ENCODE data around the gene PRR12. TPM values are rescaled to one million over a fixed set of nuclear protein-coding genes. Genes with fewer than 3 reads are reported as not detected.

The PRR12 gene
- total RNA-seq, 2 experiments from 2014 or later, result 16.4 to 16.9 TPM

GRCh38 chr19:49555600-49556411, 35.2 kb upstream of the PRR12 start:
- intact Hi-C loops (cut with micrococcal nuclease), result loop anchor here (2.0 to 10.0 kb wide), 2 partner anchors 59 to 221 kb away; partner anchors contain the start of genes CD37 and RPS11

GRCh38 chr19:49556412-49557398, 34.3 kb upstream of the PRR12 start:
- Mint-ChIP-seq H3K4me1 (ENCODE audit: low read depth) (peaks cover 89% of the 10 kb centered on the region), H3K27ac (peak overlapping the region; percentile 98), H3K9me3 (peaks cover 4% of the 10 kb centered on the region), H3K36me3 (ENCODE audit: low read depth) (peaks cover 50% of the 10 kb centered on the region), H3K4me3 (peak overlapping the region; percentile 51), H3K27me3 (ENCODE audit: low read depth) (no peaks in the 10 kb centered on the region)
- DNase-seq, result peak; percentile 45
- intact Hi-C loops (cut with micrococcal nuclease), result loop anchor here (10.0 kb wide), 1 partner anchor 222 kb away; the partner anchor contains the start of gene CD37
- CTCF ChIA-PET, result interaction anchor here (1.5 to 7.7 kb wide), 2 partner anchors 10 to 15 kb away, joined by 3 to 74 read pairs; no protein-coding TSS in a partner anchor

More at GRCh38 chr19:49555600-49556411, 35.2 kb upstream of the PRR12 start:
- Mint-ChIP-seq H3K36me3 (ENCODE audit: low read depth) (peaks cover 53% of the 10 kb centered on the region), H3K9me3 (peaks cover 4% of the 10 kb centered on the region), H3K4me1 (ENCODE audit: low read depth) (peaks cover 84% of the 10 kb centered on the region), H3K27ac (peak overlapping the region; percentile 95), H3K4me3 (peak overlapping the region; percentile 51), H3K27me3 (ENCODE audit: low read depth) (no peaks in the 10 kb centered on the region)
- CTCF ChIA-PET, result interaction anchor here (1.5 kb wide), 1 partner anchor 11 kb away, joined by 5 read pairs; no protein-coding TSS in a partner anchor
- peak; percentile 94 for DNase-seq

GRCh38 chr19:49557641-49558325, 33.2 kb upstream of the PRR12 start:
- CTCF ChIA-PET, result interaction anchor here (1.1 to 7.7 kb wide), 6 partner anchors 11 to 63 kb away, joined by 3 to 74 read pairs (median 16); partner anchors contain the start of gene NOSIP

GRCh38 chr19:49558591-49558990, 32.4 kb upstream of the PRR12 start:
- Mint-ChIP-seq H3K27me3 (ENCODE audit: low read depth) (no peaks in the 10 kb centered on the region), H3K4me3 (peak overlapping the region; percentile 84), H3K4me1 (ENCODE audit: low read depth) (peaks cover 89% of the 10 kb centered on the region), H3K36me3 (ENCODE audit: low read depth) (peaks cover 47% of the 10 kb centered on the region), H3K27ac (peak overlapping the region; percentile 98), H3K9me3 (peaks cover 4% of the 10 kb centered on the region)
- intact Hi-C loops (cut with micrococcal nuclease), result loop anchor here (10.0 kb wide), 1 partner anchor 224 kb away; the partner anchor contains the start of gene CD37
- peak; percentile 76 for DNase-seq
- CTCF ChIA-PET, result interaction anchor here (0.6 to 7.7 kb wide), 10 partner anchors 9 to 121 kb away, joined by 3 to 74 read pairs (median 4); partner anchors contain the start of genes NOSIP and RCN3

More at GRCh38 chr19:49557641-49558325, 33.2 kb upstream of the PRR12 start:
- H3K36me3 Mint-ChIP-seq (ENCODE audit: low read depth), result peaks cover 49% of the 10 kb centered on the region
- intact Hi-C loops (cut with micrococcal nuclease), result loop anchor here (10.0 kb wide), 1 partner anchor 223 kb away; the partner anchor contains the start of gene CD37
- no peaks in the 10 kb centered on the region for H3K27me3 Mint-ChIP-seq (ENCODE audit: low read depth)
- peak overlapping the region; percentile 98 for H3K27ac Mint-ChIP-seq
- DNase-seq, result peak; percentile 45
- peaks cover 4% of the 10 kb centered on the region for H3K9me3 Mint-ChIP-seq
- H3K4me1 Mint-ChIP-seq (ENCODE audit: low read depth), result peaks cover 89% of the 10 kb centered on the region
- H3K4me3 Mint-ChIP-seq, result peak overlapping the region; percentile 40

- H3K36me3 Mint-ChIP-seq (ENCODE audit: low read depth), result peaks cover 46% of the 10 kb centered on the region
- intact Hi-C loops (cut with micrococcal nuclease), result loop anchor here (10.0 kb wide), 1 partner anchor 225 kb away; the partner anchor contains the start of gene CD37
- CTCF ChIA-PET, result interaction anchor here (0.6 to 7.7 kb wide), 8 partner anchors 10 to 120 kb away, joined by 3 to 74 read pairs (median 4); partner anchors contain the start of genes ALDH16A1, NOSIP and RCN3
Measured at GRCh38 chr19:49559443-49559842, 31.5 kb upstream of the PRR12 start.

GRCh38 chr19:49559928-49560327, 31.1 kb upstream of the PRR12 start:
- intact Hi-C loops (cut with micrococcal nuclease), result loop anchor here (2.0 to 10.0 kb wide), 2 partner anchors 31 to 225 kb away; partner anchors contain the start of genes CD37 and PRR12
- CTCF ChIA-PET, result interaction anchor here (0.7 to 7.7 kb wide), 6 partner anchors 11 to 107 kb away, joined by 3 to 74 read pairs (median 18); partner anchors contain the start of gene ALDH16A1
- Mint-ChIP-seq H3K4me3 (peak overlapping the region; percentile 84), H3K4me1 (ENCODE audit: low read depth) (peaks cover 88% of the 10 kb centered on the region), H3K36me3 (ENCODE audit: low read depth) (peaks cover 46% of the 10 kb centered on the region), H3K27me3 (ENCODE audit: low read depth) (no peaks in the 10 kb centered on the region), H3K27ac (peak overlapping the region; percentile 98), H3K9me3 (no peaks in the 10 kb centered on the region)
- DNase-seq, result peak; percentile 55

More at GRCh38 chr19:49559443-49559842, 31.5 kb upstream of the PRR12 start:
- Mint-ChIP-seq H3K27ac (peak overlapping the region; percentile 98), H3K9me3 (no peaks in the 10 kb centered on the region), H3K27me3 (ENCODE audit: low read depth) (no peaks in the 10 kb centered on the region), H3K4me1 (ENCODE audit: low read depth) (peaks cover 88% of the 10 kb centered on the region), H3K4me3 (peak overlapping the region; percentile 84)
- no peak for DNase-seq

- Mint-ChIP-seq H3K27ac (peak overlapping the region; percentile 98), H3K4me3 (peak overlapping the region; percentile 84), H3K27me3 (ENCODE audit: low read depth) (no peaks in the 10 kb centered on the region), H3K9me3 (no peaks in the 10 kb centered on the region), H3K4me1 (ENCODE audit: low read depth) (peaks cover 87% of the 10 kb centered on the region), H3K36me3 (ENCODE audit: low read depth) (peaks cover 41% of the 10 kb centered on the region)
- peak; percentile 71 for DNase-seq
- CTCF ChIA-PET, result interaction anchor here (0.7 to 7.7 kb wide), 11 partner anchors 8 to 92 kb away, joined by 3 to 74 read pairs (median 9); partner anchors contain the start of gene NOSIP
- intact Hi-C loops (cut with micrococcal nuclease), result loop anchor here (2.0 kb wide), 1 partner anchor 30 kb away; the partner anchor contains the start of gene PRR12
Measured at GRCh38 chr19:49560358-49560900, 30.6 kb upstream of the PRR12 start.

GRCh38 chr19:49564616-49565045, 26.4 kb upstream of the PRR12 start:
- H3K27ac Mint-ChIP-seq, result peak overlapping the region; percentile 98
- no peaks in the 10 kb centered on the region for H3K27me3 Mint-ChIP-seq (ENCODE audit: low read depth)
- DNase-seq, result peak; percentile 80
- H3K36me3 Mint-ChIP-seq (ENCODE audit: low read depth), result peaks cover 19% of the 10 kb centered on the region
- peak overlapping the region; percentile 5 for H3K4me3 Mint-ChIP-seq
- H3K9me3 Mint-ChIP-seq, result no peaks in the 10 kb centered on the region
- intact Hi-C loops (cut with micrococcal nuclease), result loop anchor here (1.0 kb wide), 1 partner anchor 10 kb away; no protein-coding TSS in a partner anchor
- CTCF ChIA-PET, result interaction anchor here (0.5 to 2.2 kb wide), 5 partner anchors 11 to 93 kb away, joined by 3 to 10 read pairs (median 4); no protein-coding TSS in a partner anchor
- peaks cover 81% of the 10 kb centered on the region for H3K4me1 Mint-ChIP-seq (ENCODE audit: low read depth)

- Mint-ChIP-seq H3K27me3 (ENCODE audit: low read depth) (no peaks in the 10 kb centered on the region), H3K9me3 (no peaks in the 10 kb centered on the region), H3K27ac (peak overlapping the region; percentile 98), H3K36me3 (ENCODE audit: low read depth) (peaks cover 14% of the 10 kb centered on the region), H3K4me3 (no peak overlapping the region), H3K4me1 (ENCODE audit: low read depth) (peaks cover 81% of the 10 kb centered on the region)
- intact Hi-C loops (cut with micrococcal nuclease), result no loop called here
- CTCF ChIA-PET, result interaction anchor here (0.5 to 2.2 kb wide), 7 partner anchors 11 to 116 kb away, joined by 3 to 10 read pairs (median 5); no protein-coding TSS in a partner anchor
- DNase-seq, result no peak
Measured at GRCh38 chr19:49565261-49565660, 25.7 kb upstream of the PRR12 start.

- CTCF ChIA-PET, result interaction anchor here (0.7 to 2.4 kb wide), 9 partner anchors 12 to 176 kb away, joined by 3 to 16 read pairs (median 5); no protein-coding TSS in a partner anchor
- intact Hi-C loops (cut with micrococcal nuclease), result no loop called here
- H3K27ac Mint-ChIP-seq, result no peak overlapping the region
Measured at GRCh38 chr19:49566302-49566701, 24.7 kb upstream of the PRR12 start.

More at GRCh38 chr19:49566302-49566701, 24.7 kb upstream of the PRR12 start:
- DNase-seq, result no peak
- Mint-ChIP-seq H3K27me3 (ENCODE audit: low read depth) (no peaks in the 10 kb centered on the region), H3K4me1 (ENCODE audit: low read depth) (peaks cover 79% of the 10 kb centered on the region), H3K9me3 (no peaks in the 10 kb centered on the region), H3K36me3 (ENCODE audit: low read depth) (peaks cover 13% of the 10 kb centered on the region), H3K4me3 (no peak overlapping the region)
